OCI-LY1 (cell line): ENCODE measurements around the gene COBL.

Experiments
- H2AFZ ChIP-seq: fragments of 200-600 bp; sonication (generic), shearing (Covaris generic); 2 replicates; pipeline ENCODE4 v1.6.0; 2014; ENCODE audit warnings: antibody characterized with exemption, mild to moderate bottlenecking, low read length
- H3F3A ChIP-seq: fragments of 200-600 bp; sonication (generic), shearing (Covaris generic); 2 replicates; pipeline ENCODE4 v1.6.0; 2014; ENCODE audit warnings: mild to moderate bottlenecking, antibody characterized with exemption, low read length, moderate library complexity; ENCODE audit not compliant: insufficient read depth
- H3K27ac ChIP-seq: fragments of 200-600 bp; sonication (generic); 2 replicates; pipeline ENCODE4 v1.5.1; 2014; ENCODE audit warnings: low read length, mixed run types, mild to moderate bottlenecking, low read depth; ENCODE audit not compliant: poor library complexity, severe bottlenecking
- H3K27me3 ChIP-seq: fragments of 200-600 bp; sonication (generic); 2 replicates; pipeline ENCODE4 v1.6.0; 2014; ENCODE audit warnings: antibody characterized with exemption, mild to moderate bottlenecking, low read length, moderate library complexity; ENCODE audit not compliant: insufficient read depth
- H3K36me3 ChIP-seq: fragments of 200-600 bp; sonication (generic); 2 replicates; pipeline ENCODE4 v1.6.1; 2014; ENCODE audit warnings: mild to moderate bottlenecking, antibody characterized with exemption, low read length, moderate library complexity, mixed read lengths; ENCODE audit not compliant: insufficient read depth
- H3K4me1 ChIP-seq: fragments of 200-600 bp; sonication (generic); 2 replicates; pipeline ENCODE4 v1.5.1; 2014; ENCODE audit warnings: mild to moderate bottlenecking, low read length, moderate library complexity; ENCODE audit not compliant: insufficient read depth, severe bottlenecking
- H3K4me2 ChIP-seq: fragments of 200-600 bp; sonication (generic), shearing (Covaris generic); 2 replicates; pipeline ENCODE4 v1.6.1; 2014; ENCODE audit warnings: low read length
- H3K4me3 ChIP-seq: fragments of 200-600 bp; sonication (generic); 2 replicates; pipeline ENCODE4 v1.5.1; 2014; ENCODE audit warnings: low read length, low read depth, mild to moderate bottlenecking, mixed read lengths; ENCODE audit not compliant: poor library complexity, severe bottlenecking
- H3K79me2 ChIP-seq: fragments of 200-600 bp; shearing (Covaris generic); 2 replicates; pipeline ENCODE4 v1.6.1; 2016; ENCODE audit warnings: mixed run types, low read length, mixed read lengths; ENCODE audit not compliant: insufficient read depth
- H3K9ac ChIP-seq: fragments of 200-600 bp; sonication (generic), shearing (Covaris generic); 2 replicates; pipeline ENCODE4 v1.6.1; 2014; ENCODE audit warnings: mild to moderate bottlenecking, low read length, mixed read lengths
- H3K9me2 ChIP-seq: fragments of 200-600 bp; sonication (generic), shearing (Covaris generic); 2 replicates; pipeline ENCODE4 v1.6.1; 2014; ENCODE audit warnings: low read depth, mild to moderate bottlenecking, low read length, mixed read lengths
- H3K9me3 ChIP-seq: fragments of 200-600 bp; shearing (Covaris generic); 2 replicates; pipeline ENCODE4 v1.6.1; 2014; ENCODE audit warnings: low read length, mixed read lengths
- H4K20me1 ChIP-seq: fragments of 200-600 bp; sonication (generic), shearing (Covaris generic); 2 replicates; pipeline ENCODE4 v1.6.0; 2016; ENCODE audit warnings: mild to moderate bottlenecking, low read length; ENCODE audit not compliant: insufficient read depth
- EZH2 ChIP-seq: fragments of 200-600 bp; sonication (generic), shearing (Covaris generic); IDR thresholded peaks from 2 replicates; pipeline ENCODE4 v1.8.0; 2017; ENCODE audit warnings: borderline replicate concordance, mixed run types, mild to moderate bottlenecking, antibody characterized with exemption, low read length, moderate library complexity, mixed read lengths
- TF ChIP-seq, protein P1 (sequence below): fragments of 200-600 bp; sonication (generic), shearing (Covaris generic); IDR thresholded peaks from 2 replicates; pipeline ENCODE4 v1.5.1; 2017; ENCODE audit warnings: mild to moderate bottlenecking, antibody characterized with exemption, low read length, moderate library complexity, mixed read lengths

COBL gene

GRCh38 chr7:51038573-51038972, 278.0 kb downstream of the COBL start:
- no peak for TF ChIP-seq EZH2
- Histone ChIP-seq H3K27ac (no peak overlapping the region), H3K36me3 (no peaks in the 10 kb centered on the region)

DNA sequence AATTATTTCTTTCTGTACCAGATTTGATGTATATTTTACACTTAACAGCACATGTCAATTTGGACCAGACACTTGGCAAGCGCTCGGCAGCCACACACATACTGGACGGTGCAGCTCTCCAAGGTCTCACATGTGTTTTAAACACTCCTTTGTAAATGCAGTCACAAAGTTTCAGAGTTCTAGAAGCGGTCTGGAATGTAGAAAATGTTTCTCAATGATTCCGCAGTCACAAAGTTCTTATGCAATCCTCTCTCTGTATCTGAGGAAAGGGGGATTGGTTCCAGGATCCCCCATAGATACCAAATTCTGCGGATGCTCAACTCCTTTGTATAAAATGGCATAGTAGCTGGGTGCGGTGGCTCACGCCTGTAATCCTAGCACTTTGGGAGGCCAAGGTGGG, 280.9 kb downstream of the COBL start:
- Histone ChIP-seq H3F3A (no peaks in the 10 kb centered on the region), H3K9me2 (no peaks in the 10 kb centered on the region), H2AFZ (no peak overlapping the region), H3K27me3 (no peaks in the 10 kb centered on the region), H3K4me3 (no peak overlapping the region), H3K79me2 (no peaks in the 10 kb centered on the region), H3K9me3 (no peaks in the 10 kb centered on the region), H3K4me2 (no peak overlapping the region), H3K27ac (no peak overlapping the region), H3K36me3 (no peaks in the 10 kb centered on the region), H3K9ac (no peak overlapping the region), H3K4me1 (no peaks in the 10 kb centered on the region), H4K20me1 (no peaks in the 10 kb centered on the region)
- TF ChIP-seq, protein P1, sequence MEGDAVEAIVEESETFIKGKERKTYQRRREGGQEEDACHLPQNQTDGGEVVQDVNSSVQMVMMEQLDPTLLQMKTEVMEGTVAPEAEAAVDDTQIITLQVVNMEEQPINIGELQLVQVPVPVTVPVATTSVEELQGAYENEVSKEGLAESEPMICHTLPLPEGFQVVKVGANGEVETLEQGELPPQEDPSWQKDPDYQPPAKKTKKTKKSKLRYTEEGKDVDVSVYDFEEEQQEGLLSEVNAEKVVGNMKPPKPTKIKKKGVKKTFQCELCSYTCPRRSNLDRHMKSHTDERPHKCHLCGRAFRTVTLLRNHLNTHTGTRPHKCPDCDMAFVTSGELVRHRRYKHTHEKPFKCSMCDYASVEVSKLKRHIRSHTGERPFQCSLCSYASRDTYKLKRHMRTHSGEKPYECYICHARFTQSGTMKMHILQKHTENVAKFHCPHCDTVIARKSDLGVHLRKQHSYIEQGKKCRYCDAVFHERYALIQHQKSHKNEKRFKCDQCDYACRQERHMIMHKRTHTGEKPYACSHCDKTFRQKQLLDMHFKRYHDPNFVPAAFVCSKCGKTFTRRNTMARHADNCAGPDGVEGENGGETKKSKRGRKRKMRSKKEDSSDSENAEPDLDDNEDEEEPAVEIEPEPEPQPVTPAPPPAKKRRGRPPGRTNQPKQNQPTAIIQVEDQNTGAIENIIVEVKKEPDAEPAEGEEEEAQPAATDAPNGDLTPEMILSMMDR: no peak
- TF ChIP-seq EZH2: no peak

More at GRCh38 chr7:51038573-51038972, 278.0 kb downstream of the COBL start:
- no peaks in the 10 kb centered on the region for H3K9me2 ChIP-seq
- no peak overlapping the region for H3K4me3 ChIP-seq
- no peak overlapping the region for H3K4me2 ChIP-seq
- no peaks in the 10 kb centered on the region for H3F3A ChIP-seq
- no peaks in the 10 kb centered on the region for H3K79me2 ChIP-seq
- no peaks in the 10 kb centered on the region for H4K20me1 ChIP-seq
- H3K9me3 ChIP-seq: no peaks in the 10 kb centered on the region
- no peaks in the 10 kb centered on the region for H3K27me3 ChIP-seq
- no peak overlapping the region for H2AFZ ChIP-seq
- H3K9ac ChIP-seq: no peak overlapping the region
- H3K4me1 ChIP-seq: no peaks in the 10 kb centered on the region

GRCh38 chr7:51034521-51035264, 281.9 kb downstream of the COBL start:
- no peaks in the 10 kb centered on the region for H3F3A ChIP-seq
- H3K27ac ChIP-seq: no peak overlapping the region
- no peaks in the 10 kb centered on the region for H4K20me1 ChIP-seq
- H3K36me3 ChIP-seq: no peaks in the 10 kb centered on the region
- no peaks in the 10 kb centered on the region for H3K9me2 ChIP-seq
- TF ChIP-seq, protein P1: no peak
- no peak for TF ChIP-seq EZH2
- H3K79me2 ChIP-seq: no peaks in the 10 kb centered on the region
- no peak overlapping the region for H2AFZ ChIP-seq
- H3K4me2 ChIP-seq: no peak overlapping the region
- no peak overlapping the region for H3K9ac ChIP-seq
- H3K27me3 ChIP-seq: no peaks in the 10 kb centered on the region
- no peak overlapping the region for H3K4me3 ChIP-seq
- no peaks in the 10 kb centered on the region for H3K9me3 ChIP-seq
- H3K4me1 ChIP-seq: no peaks in the 10 kb centered on the region
